K562 (cell line): ENCODE measurements around the gene YPEL2. TPM values are rescaled to one million over a fixed set of nuclear protein-coding genes. Genes with fewer than 3 reads are reported as not detected.

Experiments used
- ATAC-seq: fragments of 200-7000 bp; cut with Tn5 transposase; 3 replicates; pipeline ENCODE4 v1.9.1; 2020; ENCODE audit warnings: moderate library complexity
- BruUV-seq: library from RNA; stranded (reverse); fragments of 400-500 nt; replicated peaks from 2 replicates; lab custom pipeline; 2021; lab: Mats Ljungman, UMichigan
- CTCF ChIA-PET: fragments of 300-600 bp; formaldehyde crosslinking; extraction: SDS; loops from one replicate; lab custom pipeline; 2021; ENCODE audit warnings: low intra/inter-chr PET ratio; lab: Yijun Ruan, JAX
- POLR2A ChIA-PET: fragments of 300-600, 350-650 bp; sonication (Branson Sonifier 250); formaldehyde crosslinking; extraction: SDS; loops from one replicate; lab custom pipeline; 2021; ENCODE audit warnings: antibody characterized with exemption, inconsistent platforms; lab: Yijun Ruan, JAX
- DNase-seq, 4 experiments: peaks; one replicate each; pipeline versions ENCODE4 v3.0.0 to v3.0.0-alpha.2; 2011 to 2018; ENCODE audit warnings: low spot score in 3 of 4, mixed read lengths in 3 of 4; ENCODE audit errors: extremely low read depth in 1 of 4
- FAIRE-seq: peaks from 2 replicates; lab custom pipeline; 2011; peaks lifted over from hg19 to GRCh38; lab: Jason Lieb, UNC
- H2AFZ ChIP-seq: 2 replicates; pipeline ENCODE4 v1.6.0; 2011; ENCODE audit warnings: low read depth, low read length, control low read depth, inconsistent platforms
- H3K27ac ChIP-seq: fragments of 200-600 bp; 3 replicates; pipeline ENCODE4 v1.8.0; 2011; ENCODE audit warnings: low read depth, mild to moderate bottlenecking, control low read depth, inconsistent platforms, low read length, moderate library complexity, mixed read lengths; ENCODE audit errors: extremely low read depth
- H3K27me3 ChIP-seq, 2 experiments: fragments of 300-600 bp in 1 of 2; 2 replicates in 1 of 2; 3 replicates in 1 of 2; pipeline versions ENCODE4 v1.6.0 to v1.8.0; 2011; ENCODE audit warnings: inconsistent platforms in 2 of 2, low read length in 2 of 2, mild to moderate bottlenecking in 1 of 2, mixed read lengths in 1 of 2, moderate library complexity in 1 of 2; ENCODE audit not compliant: control insufficient read depth in 2 of 2, insufficient read depth in 2 of 2
- H3K36me3 ChIP-seq: fragments of 300-600 bp; 3 replicates; pipeline ENCODE4 v1.8.0; 2011; ENCODE audit warnings: mild to moderate bottlenecking, low read length, inconsistent platforms; ENCODE audit not compliant: control insufficient read depth, insufficient read depth
- H3K4me1 ChIP-seq, 2 experiments: fragments of 200-600 bp in 1 of 2; replicated peaks in 1 of 2; 2 replicates in 1 of 2; 3 replicates in 1 of 2; pipeline versions ENCODE4 v1.5.1 to v1.8.0; 2011; ENCODE audit warnings: inconsistent platforms in 2 of 2, low read length in 2 of 2, mild to moderate bottlenecking in 1 of 2, mixed read lengths in 1 of 2, moderate library complexity in 1 of 2; ENCODE audit not compliant: control insufficient read depth in 2 of 2, insufficient read depth in 2 of 2
- H3K4me2 ChIP-seq: 2 replicates; pipeline ENCODE4 v1.6.1; 2011; ENCODE audit warnings: low read length, control low read depth, inconsistent platforms, mixed read lengths; ENCODE audit not compliant: insufficient read depth
- H3K4me3 ChIP-seq: fragments of 200-600 bp; sonication (generic), shearing (Covaris generic); 2 replicates; pipeline ENCODE4 v1.5.1; 2016; ENCODE audit warnings: control low read depth, inconsistent platforms
- H3K79me2 ChIP-seq: fragments of 200-600 bp; 3 replicates; pipeline ENCODE4 v1.8.0; 2011; ENCODE audit warnings: low read length, inconsistent platforms; ENCODE audit not compliant: control insufficient read depth, insufficient read depth
- H3K9ac ChIP-seq, 2 experiments: 2 replicates each; pipeline versions ENCODE4 v1.6.0 to v1.6.1; 2011; ENCODE audit warnings: low read depth in 2 of 2, low read length in 2 of 2, control low read depth in 1 of 2, inconsistent platforms in 1 of 2, mild to moderate bottlenecking in 1 of 2, mixed read lengths in 1 of 2; ENCODE audit not compliant: insufficient read depth in 1 of 2
- H3K9me1 ChIP-seq: one replicate; pipeline ENCODE4 v1.6.0; 2011; ENCODE audit warnings: inconsistent platforms, mild to moderate bottlenecking, low read length, moderate library complexity; ENCODE audit not compliant: control insufficient read depth, insufficient read depth
- H3K9me3 ChIP-seq: replicated peaks from 2 replicates; pipeline ENCODE4 v1.5.1; 2011; ENCODE audit warnings: low read depth, low read length, inconsistent platforms; ENCODE audit not compliant: control insufficient read depth, insufficient read depth
- H4K20me1 ChIP-seq: replicated peaks from 2 replicates; pipeline ENCODE4 v1.6.1; 2011; ENCODE audit warnings: low read length, inconsistent platforms, mixed read lengths; ENCODE audit not compliant: control insufficient read depth, insufficient read depth
- ARID1B ChIP-seq: fragments of 450-650 bp; IDR thresholded peaks from 2 replicates; pipeline ENCODE4 v1.6.1; 2016; ENCODE audit warnings: antibody characterized with exemption, mild to moderate bottlenecking, inconsistent platforms
- CBFA2T2 ChIP-seq: fragments of 450-650 bp; conservative IDR thresholded peaks from 2 replicates; pipeline ENCODE4 v1.6.1; 2017; ENCODE audit warnings: mild to moderate bottlenecking
- CBFA2T3 ChIP-seq: fragments of 450-650 bp; IDR thresholded peaks from 2 replicates; pipeline ENCODE4 v1.6.1; 2017
- CEBPG ChIP-seq, 3 experiments: fragments of 200-800 bp in 1 of 3; sonication (Bioruptor generic) in 1 of 3; sonication (generic) in 1 of 3; formaldehyde crosslinking in 1 of 3; IDR thresholded peaks in 2 of 3; conservative IDR thresholded peaks in 1 of 3; 2 replicates each; pipeline versions ENCODE4 v1.6.1 to v1.8.0; 2016 to 2022; ENCODE audit warnings: missing compliant biosample characterization in 2 of 3, missing genetic modification characterization in 2 of 3, mild to moderate bottlenecking in 1 of 3, missing genetic modification reagents in 1 of 3
- FOSL1 ChIP-seq: fragments of 200-800 bp; sonication (Bioruptor generic); conservative IDR thresholded peaks from 2 replicates; pipeline ENCODE4 v1.6.1; 2016; ENCODE audit warnings: missing genetic modification characterization, missing compliant biosample characterization
- MED1 ChIP-seq: sonication (generic); formaldehyde crosslinking; IDR thresholded peaks from 2 replicates; pipeline ENCODE4 v1.8.1; 2023; ENCODE audit warnings: missing genetic modification reagents, borderline replicate concordance
- POU5F1 ChIP-seq: fragments of 150-350 bp; IDR thresholded peaks from 2 replicates; pipeline ENCODE4 v1.6.1; 2014; ENCODE audit warnings: borderline replicate concordance, low read length, low read depth, mild to moderate bottlenecking; ENCODE audit not compliant: partially characterized antibody
- TAL1 ChIP-seq: fragments of 450-650 bp; IDR thresholded peaks from 2 replicates; pipeline ENCODE4 v1.6.1; 2016; ENCODE audit warnings: mild to moderate bottlenecking
- TCF3 ChIP-seq: sonication (generic); formaldehyde crosslinking; IDR thresholded peaks from 2 replicates; pipeline ENCODE4 v1.4.0; 2020; ENCODE audit warnings: mild to moderate bottlenecking, missing genetic modification reagents
- TEAD4 ChIP-seq, 2 experiments: sonication (generic) in 1 of 2; formaldehyde crosslinking in 1 of 2; IDR thresholded peaks; 2 replicates each; pipeline versions ENCODE4 v1.6.1 to v1.8.0; 2012 to 2022; ENCODE audit warnings: borderline replicate concordance in 1 of 2, inconsistent platforms in 1 of 2, low read length in 1 of 2, mild to moderate bottlenecking in 1 of 2, missing genetic modification reagents in 1 of 2
- ZFX ChIP-seq: sonication (generic); formaldehyde crosslinking; IDR thresholded peaks from 2 replicates; pipeline ENCODE4 v1.8.0; 2022; ENCODE audit warnings: mild to moderate bottlenecking, missing genetic modification reagents, moderate library complexity
- ZNF347 ChIP-seq: fragments of 450-650 bp; formaldehyde crosslinking; IDR thresholded peaks from 2 replicates; pipeline ENCODE4 v1.4.0; 2020; ENCODE audit warnings: low read depth, mild to moderate bottlenecking, moderate library complexity
- WGBS: fragments of 100-300 bp; shearing (Covaris generic); methylation state at CpG from one replicate; pipeline ENCODE4 v1.1.6; 2016; ENCODE audit warnings: low coverage, mixed read lengths; ENCODE audit not compliant: insufficient coverage; ENCODE audit errors: missing lambda C conversion rate; 5-methylcytosine and 5-hydroxymethylcytosine counted together
- in situ Hi-C: fragments of 300-500 bp; cut with MboI; formaldehyde crosslinking; loops from 4 replicates; pipeline ENCODE4 v1.15.0; 2018; ENCODE audit warnings: inconsistent platforms, mixed read lengths
- intact Hi-C: fragments of 100-400 bp; cut with micrococcal nuclease; formaldehyde crosslinking; loops from 2 replicates; pipeline ENCODE4 v1.14.2; 2022
- polyA plus RNA-seq, 8 experiments: library from polyadenylated mRNA; depleted of rRNA in 4 of 8; stranded (reverse) in 5 of 8; unstranded in 3 of 8; fragments of >200 nt; fragmentation: Nextera tagmentation in 2 of 8; fragmentation: Illumina TruSeq in 1 of 8; extraction: Ambion mirVana in 2 of 8; extraction: Trizol in 1 of 8; gene quantifications; 2 replicates each; pipeline versions ENCODE4 v1.2.1 to v1.2.3, GENCODE V29; 2011 to 2014; ENCODE audit warnings: inconsistent platforms in 1 of 8, missing spikeins in 1 of 8
- total RNA-seq, 7 experiments: library from RNA; depleted of rRNA in 6 of 7; stranded (reverse); fragments of >200 nt in 6 of 7; fragmentation: Illumina TruSeq in 2 of 7; extraction: Trizol in 2 of 7; gene quantifications; 2 replicates each; pipeline versions ENCODE4 v1.2.1 to v1.2.3, GENCODE V29; 2011 to 2021; ENCODE audit warnings: low replicate concordance in 1 of 7
- TF ChIP-seq, protein P1 (sequence below): sonication (generic); IDR thresholded peaks from 2 replicates; pipeline ENCODE4 v1.6.1; 2016

The YPEL2 gene
- total and polyA plus RNA-seq, 9 of the 15 experiments (the other 6 are each of a cell fraction or from before 2014, with no cell fraction given): 0.11 to 2.4 (median 0.47) TPM

DNA sequence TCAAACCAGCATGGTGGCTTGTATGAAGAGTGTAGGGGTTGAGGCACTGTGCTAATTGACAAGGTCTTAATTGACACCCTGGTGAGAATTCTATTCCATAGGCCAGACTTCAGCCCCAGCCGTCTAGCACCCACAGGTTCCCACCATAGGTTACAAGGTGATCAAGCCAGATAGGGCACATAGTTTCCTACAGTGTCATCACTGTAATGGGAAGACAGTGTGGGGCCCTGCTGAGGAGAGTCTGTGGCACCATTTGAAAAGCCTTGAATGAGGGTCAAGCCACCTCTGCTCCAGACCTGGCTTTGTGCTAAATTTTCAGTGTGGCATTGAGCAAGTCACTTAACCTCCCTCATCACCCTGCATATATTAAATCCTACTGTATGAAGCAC is 36.2 kb downstream of the YPEL2 start:
- Histone ChIP-seq H3K4me3 (no peak overlapping the region), H3K79me2 (no peaks in the 10 kb centered on the region), H3K9me1 (no peaks in the 10 kb centered on the region)

More for the DNA sequence above, 36.2 kb downstream of the YPEL2 start:
- Histone ChIP-seq H3K4me2 (no peak overlapping the region), H3K27ac (no peak overlapping the region), H3K9ac (no peak overlapping the region), H3K27me3 (peaks cover 2 to 4% of the 10 kb centered on the region in 2 experiments; a peak in 1 of 5 replicates), H2AFZ (no peak overlapping the region), H3K4me1 (peaks cover 3 to 26% of the 10 kb centered on the region in 2 experiments; a peak in 4 of 5 replicates), H4K20me1 (peaks cover 14% of the 10 kb centered on the region), H3K36me3 (no peaks in the 10 kb centered on the region), H3K9me3 (no peaks in the 10 kb centered on the region)
- in situ Hi-C loops: no loop called here
- TF ChIP-seq POU5F1 (no peak), ZFX (CRISPR knock-in tag) (0 out of 2 replicates have a peak, but pooled peaks have one; percentile 26), ARID1B (0 out of 2 replicates have a peak, but pooled peaks have one; percentile 13), TAL1 (peak; percentile 33; the same call in 1 of the 2 replicates), TCF3 (CRISPR knock-in tag) (peak; percentile 43), MED1 (CRISPR knock-in tag) (no peak), ZNF347 (CRISPR knock-in tag) (no peak), FOSL1 (tag) (0 out of 2 replicates have a peak, but pooled peaks have one; percentile 30), CBFA2T2 (peak; percentile 11; the same call in 1 of the 2 replicates), CBFA2T3 (peak; percentile 44; the same call in 1 of the 2 replicates), TEAD4 (IDR thresholded peaks at IDR 0.05; ENCODE audit: low read length) (peak; percentile 43; the same call in 1 of the 2 replicates), TEAD4 (CRISPR knock-in tag; IDR thresholded peaks at IDR 0.05; ENCODE audit: borderline replicate concordance) (no peak), CEBPG (CRISPR knock-in tag; IDR thresholded peaks at IDR 0.05) (peak; percentile 36; the same call in 1 of the 2 replicates), CEBPG (tag; conservative IDR thresholded peaks at IDR 0.05 in 1 of 2, IDR thresholded peaks at IDR 0.05 in 1 of 2) (no peak)
- TF ChIP-seq, protein P1, sequence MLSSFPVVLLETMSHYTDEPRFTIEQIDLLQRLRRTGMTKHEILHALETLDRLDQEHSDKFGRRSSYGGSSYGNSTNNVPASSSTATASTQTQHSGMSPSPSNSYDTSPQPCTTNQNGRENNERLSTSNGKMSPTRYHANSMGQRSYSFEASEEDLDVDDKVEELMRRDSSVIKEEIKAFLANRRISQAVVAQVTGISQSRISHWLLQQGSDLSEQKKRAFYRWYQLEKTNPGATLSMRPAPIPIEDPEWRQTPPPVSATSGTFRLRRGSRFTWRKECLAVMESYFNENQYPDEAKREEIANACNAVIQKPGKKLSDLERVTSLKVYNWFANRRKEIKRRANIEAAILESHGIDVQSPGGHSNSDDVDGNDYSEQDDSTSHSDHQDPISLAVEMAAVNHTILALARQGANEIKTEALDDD: no peak
- ATAC-seq (no peak), FAIRE-seq (no peak), DNase-seq (peak in 2 of 4 experiments; percentile 28 to 31)
- POLR2A ChIA-PET: no interaction called here
- WGBS: 0% methylated on average over 1 of the region's 1 CpG
- intact Hi-C loops: loop anchor here (5.0 kb wide), 3 partner anchors 35 to 55 kb away; partner anchors contain the start of gene YPEL2
- CTCF ChIA-PET: no interaction called here
- no TSS peak for BruUV-seq
